Hypothalamus (tissue), 51 donors: ENCODE results near the gene NEURL3.

ENCODE experiments used
- DNase-seq, 51 donors: peaks; one replicate each; lab custom pipeline; 2025; lab: John Stamatoyannopoulos, UW

NEURL3 gene

GRCh38 chr2:96529376-96530143, 24.4 kb upstream of the NEURL3 start:
- no peak for DNase-seq

- no peak for DNase-seq
Observed at GRCh38 chr2:96528700-96529375, 23.7 kb upstream of the NEURL3 start.

GRCh38 chr2:96528006-96528699, 23.0 kb upstream of the NEURL3 start:
- peak in 19 of 51 donors; percentile 13 to 62 (median 34) for DNase-seq

- peak in 9 of 51 donors; percentile 15 to 54 (median 31) for DNase-seq
Observed at GRCh38 chr2:96527286-96528005, 22.3 kb upstream of the NEURL3 start.

GRCh38 chr2:96526615-96527285, 21.6 kb upstream of the NEURL3 start:
- DNase-seq: no peak

GRCh38 chr2:96526101-96526591, 21.0 kb upstream of the NEURL3 start:
- DNase-seq: no peak

- no peak for DNase-seq
Observed at GRCh38 chr2:96525211-96525507, 20.0 kb upstream of the NEURL3 start.

- DNase-seq: no peak
Observed at GRCh38 chr2:96524482-96525210, 19.5 kb upstream of the NEURL3 start.

- DNase-seq: no peak
Observed at GRCh38 chr2:96523659-96524481, 18.7 kb upstream of the NEURL3 start.

- no peak for DNase-seq
Observed at GRCh38 chr2:96522304-96523203, 17.4 kb upstream of the NEURL3 start.

- DNase-seq: no peak
Observed at GRCh38 chr2:96521219-96521618, 16.1 kb upstream of the NEURL3 start.

GRCh38 chr2:96520697-96521096, 15.5 kb upstream of the NEURL3 start:
- no peak for DNase-seq

GRCh38 chr2:96520231-96520630, 15.1 kb upstream of the NEURL3 start:
- DNase-seq: no peak

GRCh38 chr2:96517079-96517478, 11.9 kb upstream of the NEURL3 start:
- DNase-seq: no peak

- DNase-seq: no peak
Observed at GRCh38 chr2:96514521-96514920, 9.4 kb upstream of the NEURL3 start.

GRCh38 chr2:96512341-96512740, 7.2 kb upstream of the NEURL3 start:
- DNase-seq: no peak

GRCh38 chr2:96511851-96512250, 6.7 kb upstream of the NEURL3 start:
- DNase-seq: no peak
